ENCODE measurements around the gene ACTL10. TPM values are rescaled to one million over a fixed set of nuclear protein-coding genes. Genes with fewer than 3 reads are reported as not detected.

ACTL10 gene
- total and polyA plus RNA-seq, 2 of the 13 experiments (the other 11 are each of a cell fraction or from before 2014, with no cell fraction given) = not detected

- TF ChIP-seq MLX (CRISPR knock-in tag; IDR thresholded peaks at IDR 0.05) (peak; percentile 85), ZNF20 (CRISPR knock-in tag; IDR thresholded peaks at IDR 0.05) (no peak), ZNF225 (CRISPR knock-in tag; IDR thresholded peaks at IDR 0.05) (0 out of 2 replicates have a peak, but pooled peaks have one; percentile 73), TRAFD1 (CRISPR knock-in tag; IDR thresholded peaks at IDR 0.05; ENCODE audit: borderline replicate concordance) (no peak), POGZ (CRISPR knock-in tag; IDR thresholded peaks at IDR 0.05) (0 out of 2 replicates have a peak, but pooled peaks have one; percentile 61), DPF2 (CRISPR knock-in tag; IDR thresholded peaks at IDR 0.05; ENCODE audit: borderline replicate concordance, low read depth) (no peak), ISX (CRISPR knock-in tag; conservative IDR thresholded peaks at IDR 0.05) (peak; percentile 92), THAP11 (CRISPR knock-in tag; IDR thresholded peaks at IDR 0.05) (peak; percentile 67), PATZ1 (CRISPR knock-in tag; IDR thresholded peaks at IDR 0.05) (peak; percentile 76; the same call in 1 of the 2 replicates), ZNF646 (CRISPR knock-in tag; IDR thresholded peaks at IDR 0.05) (no peak), ZNF574 (CRISPR knock-in tag; IDR thresholded peaks at IDR 0.05) (peak; percentile 76), TFAP4 (IDR thresholded peaks at IDR 0.05; ENCODE audit: borderline replicate concordance, low read depth) (no peak), SMAD9 (CRISPR knock-in tag; IDR thresholded peaks at IDR 0.05) (no peak)
Observed at GRCh38 chr20:33686100-33686983, 19.6 kb downstream of the ACTL10 start, which contains the start of gene E2F1 (continued).
